ENCODE measurements around the gene PARP12.

GRCh38 chr7:140044251-140044650, 18.5 kb downstream of the PARP12 start:
- TF ChIP-seq ZNF274 (IDR thresholded peaks at IDR 0.05; ENCODE audit: low read depth, low read length), result no peak
- TF ChIP-seq SUZ12 (IDR thresholded peaks at IDR 0.05; ENCODE audit: extremely low read depth, insufficient read depth, insufficient read length), result no peak
